Activated CD8-positive, alpha-beta memory T cell treated with anti-CD3 and anti-CD28 coated beads, Interleukin-2, amount 50 U/mL, for 48 hours (primary cell): Measurements from ENCODE around the gene PRRC2B.

Experiments used
- DNase-seq: peaks from one replicate; pipeline ENCODE4 v3.0.0-alpha.2; 2020

Gene PRRC2B

GRCh38 chr9:131411719-131412681, 18.1 kb downstream of the PRRC2B start:
- DNase-seq = no peak

GRCh38 chr9:131416509-131416908, 22.6 kb downstream of the PRRC2B start:
- DNase-seq = no peak

- DNase-seq = no peak
Measured at GRCh38 chr9:131417264-131418142, 23.6 kb downstream of the PRRC2B start.

DNA sequence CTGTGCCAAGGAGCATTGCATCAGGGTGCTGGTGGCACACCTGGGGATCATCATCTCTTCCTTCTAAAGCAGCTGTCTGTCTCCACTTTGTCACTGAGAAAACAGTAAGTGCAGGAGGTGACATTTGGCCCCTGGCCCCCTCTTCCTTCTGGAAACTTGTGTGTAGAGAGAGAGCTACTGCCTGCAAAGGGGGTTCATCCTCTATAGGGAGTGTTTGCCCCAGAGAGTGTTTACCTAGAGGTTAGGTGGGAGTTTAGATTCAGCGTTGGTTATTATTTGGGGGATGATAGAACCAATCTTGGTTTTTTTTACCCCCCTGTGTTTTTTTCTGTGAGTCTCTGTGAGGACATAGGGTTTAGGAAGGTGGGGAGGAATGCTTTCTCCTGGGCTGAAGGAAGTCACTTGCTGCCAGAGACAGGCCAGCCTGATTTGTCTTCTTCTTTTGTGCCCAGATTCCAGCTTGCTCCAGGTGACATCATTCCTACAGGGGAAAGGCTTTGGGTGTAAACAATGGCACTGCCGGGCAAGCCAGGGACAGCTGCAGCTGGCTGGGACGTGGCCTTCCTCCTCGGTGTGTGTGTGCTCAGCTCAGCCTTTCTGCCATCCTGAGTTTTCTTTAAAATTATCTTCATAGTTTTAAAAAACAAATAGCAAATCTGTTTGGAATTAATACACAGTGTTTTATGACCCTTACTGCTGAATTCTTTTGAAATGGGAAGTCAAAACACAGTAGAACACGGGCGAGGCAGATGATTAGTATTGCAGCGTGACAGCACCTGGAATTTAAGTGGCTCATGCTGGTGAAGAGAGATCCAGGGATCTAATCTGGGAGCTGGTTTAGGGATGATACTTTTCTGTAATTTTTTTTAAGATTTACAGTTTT, 24.5 kb downstream of the PRRC2B start:
- DNase-seq = no peak

GRCh38 chr9:131419026-131419614, 25.2 kb downstream of the PRRC2B start:
- DNase-seq = no peak

GRCh38 chr9:131419716-131420115, 25.8 kb downstream of the PRRC2B start:
- no peak for DNase-seq

DNA sequence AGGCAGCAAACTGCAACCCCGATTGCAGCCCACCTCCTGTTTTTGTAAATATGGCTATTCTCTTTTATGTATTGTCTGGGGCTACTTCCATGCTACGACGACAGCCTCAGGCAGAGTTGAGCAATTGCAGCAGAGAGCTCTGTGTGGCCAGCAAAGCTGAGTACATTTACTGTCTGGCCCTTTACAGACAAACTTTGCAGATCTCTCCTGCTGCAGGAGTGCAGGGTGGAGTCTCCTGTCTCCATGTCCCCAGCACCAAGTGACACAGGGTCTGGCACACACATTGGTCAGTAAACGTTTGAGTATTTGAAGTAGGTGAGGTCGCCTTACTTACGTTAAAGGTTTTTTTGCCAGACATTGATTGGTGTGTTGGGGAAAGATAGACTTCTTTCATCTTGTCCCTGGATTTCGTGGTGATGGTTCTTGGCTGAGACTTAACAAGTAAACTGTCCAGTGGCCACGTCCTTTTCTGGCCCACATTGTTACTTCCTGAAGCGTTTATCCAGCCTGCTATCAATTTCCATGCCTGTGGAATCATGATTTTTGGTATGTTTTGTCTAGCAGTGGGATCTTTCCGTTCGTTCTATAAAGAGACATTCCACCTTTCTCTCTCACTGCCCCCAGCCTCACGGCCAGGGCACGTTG, 27.2 kb downstream of the PRRC2B start:
- no peak for DNase-seq

DNA sequence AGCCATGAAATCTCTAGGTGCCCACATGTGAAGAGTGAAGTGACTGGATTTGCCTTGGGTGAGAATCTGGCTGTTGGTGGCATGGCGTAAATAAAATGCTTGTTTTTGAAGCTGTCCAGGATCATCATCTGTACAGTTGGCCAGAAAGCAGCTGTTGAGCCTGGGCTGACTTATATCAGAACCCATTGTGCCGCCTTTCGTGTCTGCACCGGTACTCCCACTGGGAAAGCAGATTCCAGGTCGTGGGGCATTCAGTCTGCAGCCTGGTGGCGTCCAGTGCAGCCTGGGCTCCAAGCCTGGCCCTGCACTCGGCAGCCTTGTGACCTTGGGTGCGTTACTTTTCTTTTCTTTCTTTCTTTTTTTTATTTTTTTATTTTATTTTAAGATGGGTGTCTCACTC, 27.8 kb downstream of the PRRC2B start:
- no peak for DNase-seq

GRCh38 chr9:131422241-131422792, 28.4 kb downstream of the PRRC2B start:
- no peak for DNase-seq

GRCh38 chr9:131423171-131423581, 29.3 kb downstream of the PRRC2B start:
- DNase-seq = no peak

GRCh38 chr9:131426545-131426944, 32.7 kb downstream of the PRRC2B start:
- no peak for DNase-seq

DNA sequence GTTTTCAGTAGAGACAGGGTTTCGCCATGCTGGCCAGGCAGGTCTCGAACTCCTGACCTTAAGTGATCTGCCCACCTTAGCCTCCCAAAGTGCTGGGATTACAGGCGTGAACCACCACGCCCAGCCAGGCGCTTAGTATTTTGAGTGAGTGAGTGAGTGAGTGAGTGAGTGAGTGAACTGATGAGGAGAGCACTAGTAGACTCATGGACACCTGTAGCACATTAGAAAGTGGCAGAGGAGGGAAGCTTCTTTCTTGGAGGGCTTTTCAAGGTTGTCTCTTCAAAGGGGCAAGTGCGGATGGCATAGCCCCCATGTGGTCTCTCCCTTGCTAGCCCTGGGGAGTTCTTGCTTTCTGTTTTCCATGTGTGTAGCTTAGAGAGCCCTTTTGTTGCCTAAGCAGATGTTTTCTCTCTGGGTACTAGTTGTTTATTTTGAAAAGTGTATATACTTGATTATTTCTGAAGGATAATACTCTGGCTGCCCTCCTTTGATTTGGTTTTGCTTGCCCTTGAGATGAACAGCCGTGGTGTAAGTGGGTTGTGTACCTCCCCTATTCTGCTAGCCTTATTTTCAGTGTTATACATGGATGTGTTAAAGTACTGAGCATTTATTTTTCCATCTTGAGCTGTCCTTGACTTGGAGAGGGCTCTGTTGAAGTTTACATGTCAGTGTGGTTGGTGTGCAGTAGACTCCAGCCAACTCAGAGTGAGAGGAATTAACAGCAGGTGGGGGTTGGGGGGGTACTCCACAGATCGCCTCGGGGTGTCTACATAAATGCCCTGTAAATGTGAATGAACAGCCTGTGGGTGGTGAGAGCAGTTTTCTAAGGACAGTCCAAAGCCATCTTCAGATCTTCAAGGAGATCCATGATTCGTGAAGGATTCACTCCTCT, 35.5 kb downstream of the PRRC2B start:
- DNase-seq = no peak

DNA sequence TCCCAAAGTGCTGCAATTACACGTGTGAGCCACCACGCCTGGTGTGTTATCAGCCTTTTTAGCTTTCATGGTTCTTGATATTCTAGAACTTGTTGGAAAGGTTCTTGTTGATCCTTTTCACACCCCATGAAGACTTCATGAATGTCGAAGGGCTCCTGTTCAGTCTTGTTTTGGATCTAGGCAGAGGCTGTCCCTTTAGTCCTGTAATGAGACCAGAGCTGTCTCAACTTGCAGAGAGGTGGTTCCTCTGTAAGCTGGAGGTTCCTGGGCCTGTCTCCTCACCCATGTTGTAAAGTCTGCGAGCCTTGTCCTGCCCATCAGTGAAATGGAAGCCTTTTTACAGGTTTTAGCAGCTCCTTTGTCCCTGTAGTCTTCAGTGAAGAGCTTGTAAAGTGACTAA, 38.2 kb downstream of the PRRC2B start:
- no peak for DNase-seq

DNA sequence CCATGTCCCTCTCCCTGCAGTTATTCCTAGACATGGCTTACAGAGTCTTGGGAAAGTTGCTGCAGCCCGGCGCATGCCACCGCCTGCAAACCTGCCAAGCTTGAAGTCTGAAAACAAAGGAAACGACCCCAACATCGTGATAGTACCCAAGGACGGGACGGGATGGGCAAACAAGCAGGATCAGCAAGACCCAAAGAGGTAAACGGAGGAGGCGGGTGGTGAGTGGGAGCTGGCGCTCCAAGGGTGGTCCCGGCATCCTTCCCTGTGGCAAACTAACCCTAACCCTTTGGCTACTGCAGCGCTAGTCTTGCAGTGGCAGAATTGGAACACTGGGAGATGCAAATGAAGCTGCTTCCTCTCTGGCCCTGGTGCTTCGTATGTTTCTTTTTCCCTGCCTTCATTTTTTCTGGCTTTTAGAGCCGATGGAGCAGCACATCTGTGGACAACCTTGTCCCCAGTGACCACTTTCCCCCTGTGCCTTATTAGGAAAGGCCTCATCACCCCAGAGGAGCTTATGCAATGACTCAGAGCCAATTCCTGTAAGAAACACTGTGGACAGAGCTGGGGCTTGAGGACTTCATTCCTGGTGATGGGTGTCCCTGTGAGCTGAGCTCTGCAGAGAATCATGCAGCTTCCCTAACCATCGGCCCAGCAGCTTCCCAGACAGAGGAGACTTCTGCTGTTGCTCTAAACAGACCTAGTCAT, 38.9 kb downstream of the PRRC2B start:
- DNase-seq = no peak

GRCh38 chr9:131433302-131433854, 39.5 kb downstream of the PRRC2B start:
- no peak for DNase-seq

DNA sequence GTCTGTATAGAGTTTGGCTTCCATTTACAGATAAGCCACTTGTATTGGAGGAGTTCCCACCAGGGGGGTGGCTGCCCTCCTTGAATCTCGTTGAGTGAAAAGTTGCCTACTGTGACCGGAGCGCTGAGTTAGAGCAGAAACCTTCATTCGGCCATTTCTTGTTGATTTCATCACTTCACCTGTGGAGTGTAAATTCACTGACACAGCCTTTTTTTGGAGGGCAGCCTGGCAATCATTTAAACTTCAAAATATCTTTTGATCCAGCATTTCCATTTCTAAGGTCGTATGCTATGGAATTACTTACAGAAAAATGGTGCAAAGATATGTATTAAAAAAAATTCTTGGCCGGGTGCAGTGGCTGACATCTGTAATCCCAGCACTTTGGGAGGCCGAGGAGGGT, 40.8 kb downstream of the PRRC2B start:
- no peak for DNase-seq

DNA sequence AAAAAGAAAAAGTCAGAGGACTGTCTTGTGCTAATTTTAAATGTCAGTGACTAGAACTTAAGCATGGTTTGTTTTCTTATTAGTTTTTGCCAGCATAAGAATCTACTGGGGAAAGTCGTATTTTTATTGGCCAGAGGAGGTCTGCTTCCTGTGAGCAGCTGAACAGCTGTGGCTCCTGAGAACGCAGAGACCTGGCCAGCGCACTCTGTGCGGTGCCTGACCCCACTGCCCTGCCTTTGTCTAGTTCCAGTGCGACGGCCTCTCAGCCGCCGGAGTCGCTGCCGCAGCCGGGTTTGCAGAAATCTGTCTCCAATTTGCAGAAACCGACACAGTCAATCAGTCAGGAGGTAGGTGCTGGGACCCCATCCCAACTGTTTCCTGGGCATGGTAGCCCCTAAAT, 42.5 kb downstream of the PRRC2B start:
- no peak for DNase-seq

DNA sequence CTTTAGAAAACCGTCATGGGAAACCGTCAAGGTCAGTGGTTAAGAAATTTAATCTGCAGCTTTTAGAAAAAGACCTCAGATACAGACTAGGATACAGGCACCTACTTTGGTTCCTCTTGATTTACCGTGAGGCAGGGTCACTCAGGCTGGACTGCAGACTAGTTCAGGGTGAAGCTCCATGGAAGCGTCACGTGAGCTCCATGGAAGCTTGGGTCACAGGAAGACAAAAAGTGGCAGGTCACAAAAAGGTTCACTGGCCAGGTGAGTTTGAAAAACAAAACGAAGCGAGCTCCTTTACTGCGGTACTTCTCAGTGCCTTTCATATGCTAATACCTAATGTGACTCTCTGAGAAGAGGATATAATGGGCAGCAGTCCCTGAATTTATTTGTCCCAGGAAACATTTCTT, 43.0 kb downstream of the PRRC2B start:
- DNase-seq = no peak

DNA sequence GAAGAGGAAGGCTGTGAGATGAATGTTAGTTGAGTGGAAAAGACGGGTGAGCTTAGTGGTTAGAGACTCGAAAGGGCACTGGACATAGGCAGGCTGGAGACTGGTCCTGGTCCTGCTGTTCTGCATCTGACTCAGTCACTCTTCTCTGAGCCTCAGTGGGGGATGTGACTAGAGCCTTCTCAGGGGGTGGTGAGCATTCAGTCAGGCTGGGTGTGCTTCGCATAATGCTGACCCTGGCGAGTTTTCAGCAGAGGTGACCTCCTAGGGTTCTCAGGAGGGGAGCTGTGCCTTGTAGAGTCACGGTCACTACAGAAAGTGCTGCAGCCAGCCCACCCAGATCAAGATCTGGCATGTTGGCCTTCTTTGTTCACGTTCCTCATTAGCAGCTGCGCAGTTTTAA, 44.3 kb downstream of the PRRC2B start:
- no peak for DNase-seq
